ENCODE measurements around the gene TSPAN10. TPM values are rescaled to one million over a fixed set of nuclear protein-coding genes. Genes with fewer than 3 reads are reported as not detected.

The TSPAN10 gene
- total and polyA plus RNA-seq, 2 of the 8 experiments (the other 6 are each of a cell fraction or from before 2014, with no cell fraction given) = 0.99 to 1.1 TPM

DNA sequence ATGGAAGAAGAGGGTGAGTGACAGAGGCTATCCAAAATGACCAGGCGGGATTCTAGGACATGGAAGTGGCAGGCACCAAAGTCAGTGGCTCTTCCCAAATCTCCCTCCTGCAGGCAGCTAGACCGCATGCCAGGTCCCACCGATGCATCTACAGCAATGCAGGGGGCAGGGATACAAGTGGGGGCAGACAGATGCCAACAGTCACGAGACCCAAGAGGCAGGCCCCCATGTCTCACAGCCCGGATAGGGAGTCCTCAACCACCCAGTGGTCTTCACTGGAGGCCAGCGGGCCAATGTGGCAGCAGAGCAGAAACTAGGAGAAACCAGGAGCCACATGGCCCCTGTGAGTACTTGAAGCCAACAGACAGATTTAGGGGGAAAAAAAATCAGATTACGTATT is 20.1 kb upstream of the TSPAN10 start:
- FAIRE-seq = no peak
- H2AFZ ChIP-seq (ENCODE audit: low read length) = no peak overlapping the region
- no peak overlapping the region for H4K91ac ChIP-seq (replicated peaks; ENCODE audit: insufficient read length, low read length)
- no peak overlapping the region for H3K18ac ChIP-seq (ENCODE audit: extremely low read depth, low read length)
- H3K9me3 ChIP-seq (ENCODE audit: insufficient read depth in 2 of 2, low read depth in 1 of 2, low read length in 1 of 2) = no peaks in the 10 kb centered on the region; a peak in 1 of 4 replicates
- no peak overlapping the region for H2BK12ac ChIP-seq (ENCODE audit: low read depth, low read length)
- no peak for DNase-seq (ENCODE audit: low read depth in 1 of 2, low spot score in 2 of 2)
- no peak overlapping the region for H3K4me2 ChIP-seq (ENCODE audit: insufficient read depth in 1 of 2, low read depth in 2 of 2, low read length in 2 of 2)
- no peak overlapping the region for H2BK5ac ChIP-seq (ENCODE audit: low read depth, low read length)
- no peak overlapping the region for H3K4me3 ChIP-seq (ENCODE audit: extremely low read depth in 1 of 4, insufficient read depth in 2 of 4, low read depth in 3 of 4, low read length in 4 of 4)
- H4K20me1 ChIP-seq (replicated peaks in 1 of 2; ENCODE audit: control insufficient read depth in 1 of 2, insufficient read depth in 2 of 2, low read length in 2 of 2) = peaks cover 6 to 23% of the 10 kb centered on the region in 2 experiments
- no peak overlapping the region for H3K4ac ChIP-seq (replicated peaks; ENCODE audit: insufficient read length, low read depth, low read length)
- peaks cover 27 to 59% (median 44%) of the 10 kb centered on the region in 4 experiments for H3K36me3 ChIP-seq (ENCODE audit: control insufficient read depth in 2 of 4, insufficient read depth in 4 of 4, low read length in 3 of 4)
- H3K23me2 ChIP-seq (ENCODE audit: low read depth, low read length) = no peaks in the 10 kb centered on the region
- peaks cover 22% of the 10 kb centered on the region for H3K79me1 ChIP-seq (ENCODE audit: low read depth, low read length)
- H3K56ac ChIP-seq (replicated peaks; ENCODE audit: insufficient read length, low read depth, low read length) = no peak overlapping the region
- WGBS, 2 experiments (ENCODE audit: extremely low coverage in 1 of 2, insufficient coverage in 1 of 2, insufficient read length in 1 of 2, insufficient replicate concordance in 2 of 2, low coverage in 1 of 2, low lambda C conversion rate in 2 of 2, missing lambda C conversion rate in 1 of 2) = 93% methylated on average over 7 of the region's 7 CpGs; no CpG with 5 or more reads in 1 of the 2 experiments
- no peak overlapping the region for H3K14ac ChIP-seq (ENCODE audit: insufficient read length)
- no peak for TF ChIP-seq SP1 (IDR thresholded peaks at IDR 0.05; ENCODE audit: low read depth, low read length)
- TF ChIP-seq, protein P1, sequence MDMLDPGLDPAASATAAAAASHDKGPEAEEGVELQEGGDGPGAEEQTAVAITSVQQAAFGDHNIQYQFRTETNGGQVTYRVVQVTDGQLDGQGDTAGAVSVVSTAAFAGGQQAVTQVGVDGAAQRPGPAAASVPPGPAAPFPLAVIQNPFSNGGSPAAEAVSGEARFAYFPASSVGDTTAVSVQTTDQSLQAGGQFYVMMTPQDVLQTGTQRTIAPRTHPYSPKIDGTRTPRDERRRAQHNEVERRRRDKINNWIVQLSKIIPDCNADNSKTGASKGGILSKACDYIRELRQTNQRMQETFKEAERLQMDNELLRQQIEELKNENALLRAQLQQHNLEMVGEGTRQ (IDR thresholded peaks at IDR 0.05; ENCODE audit: low read length) = no peak
- no peak for TF ChIP-seq BCL11A (IDR thresholded peaks at IDR 0.05; ENCODE audit: low read depth in 2 of 2, low read length in 2 of 2)
- no peak for TF ChIP-seq POLR2A (IDR thresholded peaks at IDR 0.05; ENCODE audit: control extremely low read depth in 1 of 2, low read depth in 2 of 2, low read length in 2 of 2)
- no peak overlapping the region for H3K23ac ChIP-seq (ENCODE audit: insufficient read length)
- H2BK15ac ChIP-seq (ENCODE audit: low read length) = no peak overlapping the region
- CTCF ChIA-PET (ENCODE audit: partially characterized antibody) = no interaction called here
- H3K27ac ChIP-seq (ENCODE audit: low read depth, low read length) = no peak overlapping the region
- H4K8ac ChIP-seq (ENCODE audit: extremely low read depth, insufficient read depth, low read length) = no peak overlapping the region
- no peaks in the 10 kb centered on the region for H3K4me1 ChIP-seq (replicated peaks in 1 of 4; ENCODE audit: control insufficient read depth in 3 of 4, insufficient read depth in 4 of 4, low read length in 3 of 4)
- no peak overlapping the region for H2BK20ac ChIP-seq (ENCODE audit: low read length)
- peaks cover 4 to 32% of the 10 kb centered on the region in 2 experiments; a peak in 3 of 4 replicates for H3K79me2 ChIP-seq (ENCODE audit: control insufficient read depth in 1 of 2, insufficient read depth in 2 of 2, low read length in 2 of 2)
- H3K9ac ChIP-seq (replicated peaks in 1 of 4; ENCODE audit: extremely low read depth in 1 of 4, low read depth in 3 of 4, low read length in 3 of 4) = no peak overlapping the region
- H4K5ac ChIP-seq (ENCODE audit: insufficient read length, low read depth, low read length) = no peak overlapping the region
- no peaks in the 10 kb centered on the region for H3K27me3 ChIP-seq (replicated peaks in 1 of 4; ENCODE audit: control insufficient read depth in 3 of 4, extremely low read depth in 1 of 4, insufficient read depth in 3 of 4, low read length in 3 of 4)
- no peak overlapping the region for H2AK5ac ChIP-seq (ENCODE audit: low read depth, low read length)
- H2BK120ac ChIP-seq (replicated peaks; ENCODE audit: low read depth, low read length) = no peak overlapping the region
- POLR2A ChIA-PET (ENCODE audit: partially characterized antibody) = no interaction called here

Measured in H1 (cell line).